ENCODE results near the gene UBAP1.
A peak's percentile ranks its signal among the peaks of the same experiment; 100 is the strongest.

Gene UBAP1

DNA sequence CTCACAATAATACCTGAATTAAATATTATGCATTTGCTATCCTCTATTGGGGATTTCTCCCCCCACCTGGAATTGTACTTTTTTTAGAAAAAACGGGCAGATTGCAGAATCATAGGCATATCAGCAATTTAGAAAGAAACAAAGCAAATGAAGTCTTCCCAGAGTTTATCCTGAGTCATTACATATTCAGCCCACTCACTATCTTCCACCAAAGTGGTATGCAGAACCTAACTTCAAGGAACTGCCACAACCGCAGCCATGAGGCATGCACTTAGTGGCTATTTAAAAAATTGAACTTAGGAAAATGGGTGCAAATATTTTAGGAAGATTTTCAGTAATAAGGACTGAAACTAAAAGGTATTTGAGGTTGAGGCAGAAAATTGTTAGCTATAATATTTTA lies 48.6 kb downstream of the UBAP1 start:
- no peak overlapping the region for H3K4me3 ChIP-seq (ENCODE audit: low read depth, low read length)
- no peaks in the 10 kb centered on the region for H3K9me3 ChIP-seq (ENCODE audit: severe bottlenecking)
- no peak overlapping the region for H3K27ac ChIP-seq
- TF ChIP-seq CTCF (IDR thresholded peaks at IDR 0.05; ENCODE audit: low read depth, low read length), result no peak
- H3K36me3 ChIP-seq, result no peaks in the 10 kb centered on the region; the same call in 1 of the 2 replicates
- no peak for DNase-seq
- H3K27me3 ChIP-seq (ENCODE audit: insufficient read depth, low read depth, severe bottlenecking), result no peaks in the 10 kb centered on the region

DNA sequence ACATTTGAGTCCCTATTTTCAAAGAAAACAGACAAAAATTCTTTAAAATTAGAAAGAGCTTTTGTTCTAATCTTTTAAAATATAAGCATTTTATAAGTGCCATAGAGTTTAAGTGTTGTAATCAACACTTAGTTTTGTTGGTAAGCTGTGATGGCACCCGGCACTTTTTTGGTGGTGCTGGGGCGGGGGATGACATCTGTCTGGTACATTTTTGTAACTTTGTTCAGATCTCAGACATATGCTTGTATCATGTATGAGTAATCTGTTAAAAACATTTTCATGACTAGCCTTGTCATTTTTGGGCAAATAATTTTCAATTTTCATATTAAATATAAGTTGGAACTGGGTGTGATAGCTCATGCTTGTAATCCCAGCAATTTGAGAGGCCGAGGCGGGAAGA lies 51.7 kb downstream of the UBAP1 start:
- H3K4me3 ChIP-seq (ENCODE audit: low read depth, low read length), result no peak overlapping the region
- TF ChIP-seq CTCF (IDR thresholded peaks at IDR 0.05; ENCODE audit: low read depth, low read length), result no peak
- H3K9me3 ChIP-seq (ENCODE audit: severe bottlenecking), result no peaks in the 10 kb centered on the region
- H3K27me3 ChIP-seq (ENCODE audit: insufficient read depth, low read depth, severe bottlenecking), result no peaks in the 10 kb centered on the region
- no peak for DNase-seq
- H3K36me3 ChIP-seq, result peaks cover 7% of the 10 kb centered on the region
- H3K27ac ChIP-seq, result no peak overlapping the region

- no peaks in the 10 kb centered on the region for H3K27me3 ChIP-seq (ENCODE audit: insufficient read depth, low read depth, severe bottlenecking)
- no peak overlapping the region for H3K27ac ChIP-seq
- no peak for TF ChIP-seq CTCF (IDR thresholded peaks at IDR 0.05; ENCODE audit: low read depth, low read length)
- peaks cover 20% of the 10 kb centered on the region for H3K36me3 ChIP-seq
- H3K4me3 ChIP-seq (ENCODE audit: low read depth, low read length), result no peak overlapping the region
- DNase-seq, result no peak
- no peaks in the 10 kb centered on the region for H3K9me3 ChIP-seq (ENCODE audit: severe bottlenecking)
Observed at GRCh38 chr9:34232201-34232600, 53.4 kb downstream of the UBAP1 start.

DNA sequence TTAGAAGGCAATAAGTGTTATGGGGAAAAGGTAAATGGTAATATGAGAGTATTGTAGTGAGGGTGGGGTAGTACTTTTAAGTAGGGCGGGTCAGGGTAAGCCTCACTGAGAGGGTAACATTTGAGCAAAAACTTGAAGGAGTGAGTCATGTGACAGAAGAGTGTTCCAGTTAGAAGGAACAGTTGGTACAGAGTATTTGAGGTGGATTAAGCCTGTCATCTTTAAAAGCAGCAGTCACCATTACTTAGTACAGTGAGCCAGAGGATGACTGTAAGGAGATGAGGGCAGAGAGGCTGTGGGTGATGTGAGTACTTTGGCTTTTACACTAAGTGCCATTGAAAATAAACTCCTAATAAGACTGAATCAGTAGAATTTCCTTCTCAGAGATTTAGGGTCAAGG lies 54.8 kb downstream of the UBAP1 start:
- H3K9me3 ChIP-seq (ENCODE audit: severe bottlenecking), result no peaks in the 10 kb centered on the region
- H3K36me3 ChIP-seq, result peaks cover 34% of the 10 kb centered on the region
- no peak for TF ChIP-seq CTCF (IDR thresholded peaks at IDR 0.05; ENCODE audit: low read depth, low read length)
- no peaks in the 10 kb centered on the region for H3K27me3 ChIP-seq (ENCODE audit: insufficient read depth, low read depth, severe bottlenecking)
- no peak overlapping the region for H3K4me3 ChIP-seq (ENCODE audit: low read depth, low read length)
- 0 out of 2 replicates have a peak overlapping the region, but pooled peaks have one; percentile 37 for H3K27ac ChIP-seq
- DNase-seq, result peak; percentile 24

- no peak overlapping the region for H3K27ac ChIP-seq
- H3K4me3 ChIP-seq (ENCODE audit: low read depth, low read length), result no peak overlapping the region
- no peak for DNase-seq
- H3K9me3 ChIP-seq (ENCODE audit: severe bottlenecking), result no peaks in the 10 kb centered on the region
- no peaks in the 10 kb centered on the region for H3K27me3 ChIP-seq (ENCODE audit: insufficient read depth, low read depth, severe bottlenecking)
- no peak for TF ChIP-seq CTCF (IDR thresholded peaks at IDR 0.05; ENCODE audit: low read depth, low read length)
- peaks cover 67% of the 10 kb centered on the region for H3K36me3 ChIP-seq
Observed at GRCh38 chr9:34237836-34238235, 59.0 kb downstream of the UBAP1 start.

- Histone ChIP-seq H3K9me3 (ENCODE audit: severe bottlenecking) (no peaks in the 10 kb centered on the region), H3K4me3 (ENCODE audit: low read depth, low read length) (no peak overlapping the region), H3K27me3 (ENCODE audit: insufficient read depth, low read depth, severe bottlenecking) (no peaks in the 10 kb centered on the region), H3K36me3 (peaks cover 72% of the 10 kb centered on the region), H3K27ac (no peak overlapping the region)
- DNase-seq, result no peak
- TF ChIP-seq CTCF (IDR thresholded peaks at IDR 0.05; ENCODE audit: low read depth, low read length), result no peak
Observed at GRCh38 chr9:34240006-34240405, 61.2 kb downstream of the UBAP1 start.
